NK-92 treated with Interleukin-12 subunit alpha and Interleukin-12 subunit beta, amount 100 ng/mL, for 24 hours (cell line): ENCODE data around the gene COL9A3.

Source experiments
- DNase-seq: peaks from one replicate; lab custom pipeline; 2025; lab: John Stamatoyannopoulos, UW

COL9A3 gene

GRCh38 chr20:62880147-62880934 lies 63.5 kb downstream of the COL9A3 start:
- DNase-seq: no peak

GRCh38 chr20:62880935-62881661 lies 64.2 kb downstream of the COL9A3 start:
- no peak for DNase-seq

- no peak for DNase-seq
These were observed 65.0 kb downstream of the COL9A3 start for GRCh38 chr20:62881662-62882395.

DNA sequence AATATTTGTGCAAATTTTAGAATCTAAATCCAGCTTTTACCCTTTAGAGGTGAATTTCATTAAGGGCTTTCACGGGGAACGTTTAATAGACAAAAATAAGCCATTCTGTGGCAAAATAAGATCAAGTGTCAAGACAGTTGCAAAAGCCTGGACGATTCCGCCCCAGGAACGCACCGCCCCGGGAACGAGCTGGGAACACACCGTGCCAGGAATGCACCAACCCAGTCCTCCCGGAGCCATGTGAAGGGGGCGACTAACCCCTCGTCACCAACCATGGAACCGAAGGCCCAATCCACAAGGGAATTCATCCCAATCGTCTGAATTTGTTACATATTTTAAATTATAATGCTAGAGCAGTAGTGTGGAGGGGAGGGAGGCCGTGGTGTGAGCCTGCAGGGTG lies 65.6 kb downstream of the COL9A3 start:
- no peak for DNase-seq

- no peak for DNase-seq
These were observed 67.7 kb downstream of the COL9A3 start for GRCh38 chr20:62884556-62884955.

DNA sequence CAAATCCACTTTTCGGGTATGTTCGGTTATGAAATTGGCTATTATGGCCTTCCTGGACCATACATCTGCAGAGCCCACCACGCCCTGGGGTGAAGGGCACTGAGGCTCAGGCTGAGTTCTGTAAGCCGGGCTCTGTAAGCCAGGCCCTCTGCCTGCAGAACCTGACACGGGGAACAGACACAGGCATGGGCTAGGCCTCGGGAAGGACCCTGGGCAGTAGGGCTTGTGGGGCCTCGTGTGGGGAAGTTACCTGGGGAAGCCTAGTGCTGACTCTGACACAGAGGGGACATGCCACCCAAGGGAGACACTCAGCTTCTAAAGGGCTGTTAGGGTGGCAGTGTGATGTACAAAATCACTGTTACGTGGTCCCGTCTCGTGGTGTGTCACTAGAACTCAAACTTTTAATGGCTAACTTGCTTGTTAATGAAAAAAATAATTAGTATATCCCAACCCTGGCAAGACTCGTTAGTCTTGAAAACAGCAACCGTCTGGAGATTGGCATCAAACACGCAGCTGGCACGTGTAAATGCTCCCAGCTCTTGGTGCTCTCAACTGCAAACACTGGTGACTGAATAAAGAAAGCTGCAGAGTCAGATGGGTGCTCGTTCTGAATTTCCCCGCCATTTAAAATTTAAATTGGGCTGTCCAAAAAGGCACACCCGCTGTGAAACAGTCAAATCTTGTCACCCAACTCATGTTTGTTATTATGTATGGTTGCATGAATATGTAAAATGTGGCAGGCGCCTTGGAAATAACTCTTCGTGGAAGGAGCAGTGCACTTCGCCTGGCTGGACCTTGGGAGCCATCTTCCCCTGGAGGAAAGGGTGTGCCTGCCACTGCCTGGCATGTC lies 68.4 kb downstream of the COL9A3 start:
- no peak for DNase-seq

GRCh38 chr20:62885896-62886708 lies 69.3 kb downstream of the COL9A3 start:
- no peak for DNase-seq

- no peak for DNase-seq
These were observed 69.8 kb downstream of the COL9A3 start for GRCh38 chr20:62886709-62887058.

DNA sequence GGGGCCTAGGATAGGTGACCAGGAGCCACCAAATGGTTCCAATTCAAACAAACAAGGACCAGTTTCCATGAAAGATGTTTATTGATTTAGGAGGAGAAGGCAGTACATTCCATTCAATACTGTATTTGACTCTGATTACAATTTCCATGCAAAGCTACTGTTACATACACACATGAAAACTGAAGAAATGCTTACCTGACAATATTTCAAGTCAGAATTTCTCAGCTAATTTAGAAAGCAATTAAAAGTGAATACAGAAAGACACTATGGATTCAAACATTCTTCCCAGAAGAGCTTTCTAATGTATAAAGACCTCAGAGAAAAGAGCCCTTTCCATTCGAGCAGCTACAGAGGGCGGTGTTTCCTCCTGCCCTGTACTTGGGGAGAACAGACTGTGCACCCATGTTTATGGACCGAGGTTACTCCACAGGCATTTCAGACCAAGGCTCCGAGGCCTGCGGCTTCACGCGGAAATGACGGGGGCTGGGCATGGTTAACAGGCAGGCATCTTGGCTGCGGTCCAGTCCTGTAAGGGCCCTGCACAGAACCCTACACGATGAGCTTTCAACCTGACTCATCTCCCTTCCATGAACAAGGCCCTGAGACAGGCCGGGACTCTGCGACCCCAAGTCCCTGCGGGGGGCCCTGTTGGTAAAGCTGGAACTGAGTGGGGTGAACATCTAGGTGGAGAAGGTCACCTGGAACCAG lies 70.5 kb downstream of the COL9A3 start:
- no peak for DNase-seq

GRCh38 chr20:62887860-62888239 lies 71.0 kb downstream of the COL9A3 start:
- no peak for DNase-seq

- no peak for DNase-seq
These were observed 71.6 kb downstream of the COL9A3 start for GRCh38 chr20:62888406-62888805.

DNA sequence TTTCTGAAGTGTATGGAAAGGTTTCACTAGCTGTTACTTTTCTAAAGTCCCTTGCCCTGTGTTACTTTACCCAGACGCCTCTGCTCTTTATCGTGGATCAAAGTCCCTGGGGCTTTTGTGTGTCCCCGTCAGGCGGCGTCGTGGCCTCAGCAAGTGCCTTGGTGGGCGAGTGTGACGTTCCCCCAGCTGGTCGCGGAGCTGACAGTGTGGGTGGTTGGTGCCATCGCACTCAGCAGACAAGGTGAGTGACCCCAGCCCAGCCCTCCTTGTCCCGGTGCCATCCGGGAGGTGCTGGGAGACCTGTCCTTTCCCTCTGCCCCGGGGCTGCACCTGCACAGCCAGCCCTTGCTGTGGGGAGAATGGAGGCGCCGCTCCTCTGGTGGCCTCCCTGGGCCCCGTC lies 72.1 kb downstream of the COL9A3 start:
- no peak for DNase-seq

- DNase-seq: no peak
These were observed 72.6 kb downstream of the COL9A3 start for GRCh38 chr20:62889411-62889810.

DNA sequence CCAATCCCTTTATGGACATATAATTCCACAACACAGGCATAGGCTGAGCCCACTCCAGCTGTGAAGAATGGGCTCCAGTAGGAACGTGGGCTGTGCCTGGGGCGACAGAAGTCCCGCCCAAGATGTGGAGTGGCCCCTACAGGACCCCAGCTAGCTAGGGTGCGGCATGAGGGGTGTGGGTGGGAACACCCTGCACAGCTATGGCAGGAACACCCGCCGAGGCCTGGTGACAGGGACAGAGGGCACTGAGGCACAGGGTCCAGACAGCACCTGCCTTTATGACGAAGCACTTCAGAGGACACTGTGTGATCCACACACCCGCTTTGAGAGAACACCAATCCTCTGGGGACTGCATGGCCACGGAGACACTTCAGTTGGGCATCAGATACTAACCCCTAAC lies 73.0 kb downstream of the COL9A3 start:
- no peak for DNase-seq

- DNase-seq: no peak
These were observed 73.6 kb downstream of the COL9A3 start for GRCh38 chr20:62890444-62890843.
